ENCODE data around the gene MRPS16. TPM values are rescaled to one million over a fixed set of nuclear protein-coding genes. Genes with fewer than 3 reads are reported as not detected.

MRPS16 gene
- 66.6 and 71.5 TPM in 2 replicates for total RNA-seq (2011; cell fraction: chromatin; rRNA removed; ENCODE audit: low replicate concordance)
- total RNA-seq (2011; cell fraction: nucleolus; rRNA removed): 56.3 and 60.4 TPM in 2 replicates
- total RNA-seq (2011; cell fraction: nucleoplasm; rRNA removed): 80.6 and 100 TPM in 2 replicates
- 120 and 170 TPM in 2 replicates for total RNA-seq (2014; rRNA removed)
- total RNA-seq (2014; rRNA removed; fragmentation: Illumina TruSeq; extraction: Trizol): 177 and 186 TPM in 2 replicates
- 152 and 166 TPM in 2 replicates for total RNA-seq (2015; rRNA removed; fragmentation: Illumina TruSeq; extraction: Trizol)
- total RNA-seq (2021): 237 and 239 TPM in 2 replicates
- 159 and 168 TPM in 2 replicates for polyA plus RNA-seq (2011; rRNA removed)
- 215 and 341 TPM in 2 replicates for polyA plus RNA-seq (2011; cell fraction: cytosol; rRNA removed)
- polyA plus RNA-seq (2011; cell fraction: nucleus; rRNA removed): 84.4 and 85.4 TPM in 2 replicates
- polyA plus RNA-seq (2012): 168 and 187 TPM in 2 replicates
- polyA plus RNA-seq (2014; fragmentation: Illumina TruSeq; extraction: Trizol): 120 and 141 TPM in 2 replicates
- 10 to 100 TPM; 65.0 to 99.7 TPM for polyA plus RNA-seq (2014; fragmentation: Nextera tagmentation; extraction: Ambion mirVana)
- polyA plus RNA-seq (2014; rRNA removed): 146 and 191 TPM in 2 replicates
- polyA minus RNA-seq (2011; rRNA and poly(A)+ RNA removed): 73.3 and 105 TPM in 2 replicates
- 54.8 and 84.6 TPM in 2 replicates for polyA minus RNA-seq (2011; cell fraction: cytosol; rRNA and poly(A)+ RNA removed)
- polyA minus RNA-seq (2011; cell fraction: nucleus; rRNA and poly(A)+ RNA removed): 32.7 and 55.5 TPM in 2 replicates
- percentile 98 among the genes with signal in this experiment for Bru-seq, nascent RNA
- BruChase-seq, experiment 1, labeled RNA remaining after a 2-hour chase: percentile 98 among the genes with signal in this experiment
- percentile 98 among the genes with signal in this experiment for BruChase-seq, experiment 2, labeled RNA remaining after a 6-hour chase
- long read RNA-seq, experiment 1, transcript MRPS16-202 (3 exons, 2,634 nt): major isoform, 432 of 961 reads
- long read RNA-seq, experiment 1, transcript MRPS16-205 (3 exons, 2,580 nt): minor isoform, 23 of 961 reads
- long read RNA-seq, experiment 1, transcript MRPS16-201 (3 exons, 866 nt): minor isoform, 15 of 961 reads
- long read RNA-seq, experiment 1, partial matches to known transcripts: 227 of 961 reads
- long read RNA-seq, experiment 1, other reads (novel, unspliced or antisense): 262 of 961 reads
- long read RNA-seq, experiment 2, transcript MRPS16-205 (3 exons, 2,580 nt): minor isoform, 7 of 202 reads
- long read RNA-seq, experiment 2, transcript MRPS16-201 (3 exons, 866 nt): minor isoform, 6 of 202 reads
- long read RNA-seq, experiment 2, transcript MRPS16-202 (3 exons, 2,634 nt): major isoform, 111 of 202 reads
- long read RNA-seq, experiment 2, partial matches to known transcripts: 7 of 202 reads
- long read RNA-seq, experiment 2, other reads (novel, unspliced or antisense): 70 of 202 reads
- long read RNA-seq, experiment 3, transcript MRPS16-201 (3 exons, 866 nt): minor isoform, 10 of 190 reads
- long read RNA-seq, experiment 3, transcript MRPS16-202 (3 exons, 2,634 nt): major isoform, 171 of 190 reads
- long read RNA-seq, experiment 3, partial matches to known transcripts: 1 of 190 reads
- long read RNA-seq, experiment 3, other reads (novel, unspliced or antisense): 4 of 190 reads

DNA sequence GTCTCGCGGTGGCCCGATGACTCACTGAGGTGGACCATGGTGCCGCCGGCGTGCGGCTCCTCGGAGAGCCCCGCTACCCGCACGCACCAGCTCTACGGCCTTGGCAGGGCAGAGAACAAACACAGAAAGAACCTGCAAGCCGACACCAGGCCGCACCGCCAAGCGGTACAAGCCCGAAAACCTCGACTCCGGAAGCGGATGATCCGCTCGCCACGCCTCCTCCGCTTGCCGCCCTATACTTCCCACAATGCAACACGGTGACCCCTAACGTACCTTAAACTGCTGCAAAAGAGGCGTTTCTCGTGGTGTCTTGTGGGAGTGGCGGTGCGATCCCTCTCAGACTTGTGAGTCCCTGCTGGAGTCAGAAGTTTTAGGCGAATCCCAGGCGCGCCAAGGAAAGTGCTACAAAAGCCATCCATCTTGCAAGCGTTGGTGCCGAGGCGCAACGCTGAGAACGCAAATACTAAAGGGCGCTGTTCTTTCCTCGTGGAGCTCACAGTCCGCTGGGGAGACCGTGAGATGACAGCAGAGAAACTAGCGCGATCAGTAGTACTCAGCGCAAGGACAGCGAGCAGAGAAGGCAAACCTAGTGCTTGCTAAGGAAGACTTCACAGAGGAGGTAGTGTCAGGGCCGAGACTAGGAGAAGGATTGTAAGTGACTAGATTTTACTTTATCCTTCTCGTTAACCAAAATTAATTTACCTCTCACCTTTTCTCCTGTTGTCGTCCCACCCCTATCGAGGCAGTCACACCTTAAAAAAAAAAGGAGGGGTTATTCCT, at the start of gene MRPS16:
TSS of gene MRPS16 (minus strand) at position 200 of the 780 bp plus-strand sequence. CDS start at position 38, 162 bp downstream.
- Histone ChIP-seq H3K9ac (ENCODE audit: insufficient read depth in 1 of 2, low read depth in 2 of 2, low read length in 2 of 2) (peak within 1 kb of the TSS; percentile 88 to 96), H3K9me3 (replicated peaks; ENCODE audit: control insufficient read depth, insufficient read depth, low read depth, low read length) (no peaks in the 10 kb centered on the region), H3K9me1 (ENCODE audit: control insufficient read depth, insufficient read depth, low read length) (no peaks in the 10 kb centered on the region), H3K36me3 (ENCODE audit: control insufficient read depth, insufficient read depth, low read length) (peaks cover 28% of the 10 kb centered on the region), H3K4me3 (peak within 1 kb of the TSS; percentile 59), H4K20me1 (replicated peaks; ENCODE audit: control insufficient read depth, insufficient read depth, low read length) (no peaks in the 10 kb centered on the region), H3K79me2 (ENCODE audit: control insufficient read depth, insufficient read depth, low read length) (peaks cover 64% of the 10 kb centered on the region), H3K27me3 (ENCODE audit: control insufficient read depth in 2 of 2, insufficient read depth in 2 of 2, low read length in 2 of 2) (no peaks in the 10 kb centered on the region), H2AFZ (ENCODE audit: low read depth, low read length) (peak within 1 kb of the TSS; percentile 97), H3K27ac (ENCODE audit: extremely low read depth, low read depth, low read length) (peak within 1 kb of the TSS; percentile 89), H3K4me2 (ENCODE audit: insufficient read depth, low read length) (peak within 1 kb of the TSS; percentile 98), H3K4me1 (replicated peaks in 1 of 2; ENCODE audit: control insufficient read depth in 2 of 2, insufficient read depth in 2 of 2, low read length in 2 of 2) (peaks cover 7 to 28% of the 10 kb centered on the region in 2 experiments; a peak in 4 of 5 replicates)
- FAIRE-seq (peak; percentile 99), ATAC-seq (peak; percentile 87), DNase-seq (ENCODE audit: extremely low read depth in 1 of 4, low spot score in 3 of 4) (peak; percentile 93 to 99 (median 95))
- intact Hi-C loops (cut with micrococcal nuclease): loop anchor here (2.0 kb wide), 1 partner anchor 84 kb away; the partner anchor contains the start of genes ECD and FAM149B1
- WGBS (ENCODE audit: insufficient coverage, low coverage, missing lambda C conversion rate): 2% methylated on average over 51 of the region's 51 CpGs
- in situ Hi-C loops (cut with MboI): loop anchor here (5.0 kb wide), 2 partner anchors 390 to 625 kb away; partner anchors contain the start of gene MYOZ1
- TSS peak; percentile 83 for BruUV-seq (replicated peaks)
- ChIA-PET POLR2A (interaction anchor here (0.6 to 4.6 kb wide), 21 partner anchors 8 to 496 kb away, joined by 3 to 26 read pairs (median 3); no protein-coding TSS in a partner anchor), CTCF (ENCODE audit: low intra/inter-chr PET ratio) (interaction anchor here (0.7 kb wide), 1 partner anchor 811 kb away, joined by 6 read pairs; no protein-coding TSS in a partner anchor)
- no peak for TF ChIP-seq ZNF780A (CRISPR knock-in tag; IDR thresholded peaks at IDR 0.05)
- 0 out of 4 replicates have a peak, but pooled peaks of 1 of the 2 experiments have one; percentile 66 for TF ChIP-seq KDM4B (IDR thresholded peaks at IDR 0.05; ENCODE audit: borderline replicate concordance in 2 of 2, low read depth in 1 of 2)
- TF ChIP-seq RFX7 (CRISPR knock-in tag; IDR thresholded peaks at IDR 0.05): no peak
- TF ChIP-seq, protein P1, sequence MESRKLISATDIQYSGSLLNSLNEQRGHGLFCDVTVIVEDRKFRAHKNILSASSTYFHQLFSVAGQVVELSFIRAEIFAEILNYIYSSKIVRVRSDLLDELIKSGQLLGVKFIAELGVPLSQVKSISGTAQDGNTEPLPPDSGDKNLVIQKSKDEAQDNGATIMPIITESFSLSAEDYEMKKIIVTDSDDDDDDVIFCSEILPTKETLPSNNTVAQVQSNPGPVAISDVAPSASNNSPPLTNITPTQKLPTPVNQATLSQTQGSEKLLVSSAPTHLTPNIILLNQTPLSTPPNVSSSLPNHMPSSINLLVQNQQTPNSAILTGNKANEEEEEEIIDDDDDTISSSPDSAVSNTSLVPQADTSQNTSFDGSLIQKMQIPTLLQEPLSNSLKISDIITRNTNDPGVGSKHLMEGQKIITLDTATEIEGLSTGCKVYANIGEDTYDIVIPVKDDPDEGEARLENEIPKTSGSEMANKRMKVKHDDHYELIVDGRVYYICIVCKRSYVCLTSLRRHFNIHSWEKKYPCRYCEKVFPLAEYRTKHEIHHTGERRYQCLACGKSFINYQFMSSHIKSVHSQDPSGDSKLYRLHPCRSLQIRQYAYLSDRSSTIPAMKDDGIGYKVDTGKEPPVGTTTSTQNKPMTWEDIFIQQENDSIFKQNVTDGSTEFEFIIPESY (CRISPR knock-in tag; IDR thresholded peaks at IDR 0.05): peak; percentile 64
- TF ChIP-seq U2AF2 (optimal IDR thresholded peaks at IDR 0.05; ENCODE audit: low read depth, low read length): no peak
- no peak for TF ChIP-seq PHB2 (IDR thresholded peaks at IDR 0.05; ENCODE audit: low read depth)
- TF ChIP-seq, protein P2, sequence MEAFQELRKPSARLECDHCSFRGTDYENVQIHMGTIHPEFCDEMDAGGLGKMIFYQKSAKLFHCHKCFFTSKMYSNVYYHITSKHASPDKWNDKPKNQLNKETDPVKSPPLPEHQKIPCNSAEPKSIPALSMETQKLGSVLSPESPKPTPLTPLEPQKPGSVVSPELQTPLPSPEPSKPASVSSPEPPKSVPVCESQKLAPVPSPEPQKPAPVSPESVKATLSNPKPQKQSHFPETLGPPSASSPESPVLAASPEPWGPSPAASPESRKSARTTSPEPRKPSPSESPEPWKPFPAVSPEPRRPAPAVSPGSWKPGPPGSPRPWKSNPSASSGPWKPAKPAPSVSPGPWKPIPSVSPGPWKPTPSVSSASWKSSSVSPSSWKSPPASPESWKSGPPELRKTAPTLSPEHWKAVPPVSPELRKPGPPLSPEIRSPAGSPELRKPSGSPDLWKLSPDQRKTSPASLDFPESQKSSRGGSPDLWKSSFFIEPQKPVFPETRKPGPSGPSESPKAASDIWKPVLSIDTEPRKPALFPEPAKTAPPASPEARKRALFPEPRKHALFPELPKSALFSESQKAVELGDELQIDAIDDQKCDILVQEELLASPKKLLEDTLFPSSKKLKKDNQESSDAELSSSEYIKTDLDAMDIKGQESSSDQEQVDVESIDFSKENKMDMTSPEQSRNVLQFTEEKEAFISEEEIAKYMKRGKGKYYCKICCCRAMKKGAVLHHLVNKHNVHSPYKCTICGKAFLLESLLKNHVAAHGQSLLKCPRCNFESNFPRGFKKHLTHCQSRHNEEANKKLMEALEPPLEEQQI (IDR thresholded peaks at IDR 0.05): no peak
- TF ChIP-seq POLR2G (IDR thresholded peaks at IDR 0.05; ENCODE audit: low read depth, low read length): peak; percentile 95
- TF ChIP-seq ZNF232 (CRISPR knock-in tag; IDR thresholded peaks at IDR 0.05): peak; percentile 81; the same call in 1 of the 2 replicates
